ENCODE results near the gene PRR3.

DNA sequence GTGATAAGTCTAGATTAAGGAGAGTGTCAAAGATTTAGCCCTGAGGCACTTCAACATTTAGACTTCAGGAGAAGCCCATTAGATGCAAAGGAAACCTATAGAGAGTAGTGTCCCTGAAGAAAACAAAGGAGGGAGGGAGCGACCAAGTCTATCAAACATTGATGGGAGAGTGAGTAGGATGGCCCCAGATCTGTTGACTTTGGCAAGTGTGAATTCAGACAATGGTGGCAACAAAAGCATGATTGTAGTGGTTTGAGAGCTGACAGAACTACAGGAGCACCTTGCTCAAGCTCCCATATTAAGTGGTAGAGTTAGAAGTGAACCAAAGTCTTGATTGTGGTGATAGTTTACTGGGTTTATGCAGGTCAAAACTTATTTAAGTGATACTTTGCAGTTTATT is 13.2 kb downstream of the PRR3 start:
- TF ChIP-seq EZH2 (IDR thresholded peaks at IDR 0.05) (no peak), POLR2AphosphoS5 (IDR thresholded peaks at IDR 0.05; ENCODE audit: borderline replicate concordance, low read depth, low read length) (no peak), FOXP2 (optimal IDR thresholded peaks at IDR 0.05; ENCODE audit: control extremely low read depth, extremely low read length, insufficient read depth) (no peak)
